ENCODE measurements around the gene DUSP1.

GRCh38 chr5:172801179-172801671, 30.2 kb upstream of the DUSP1 start:
- TF ChIP-seq POLR2A (IDR thresholded peaks at IDR 0.05): no peak
- TF ChIP-seq CTCF (IDR thresholded peaks at IDR 0.05): no peak

All from esophagus squamous epithelium (tissue), 4 donors.